RCC 7860 (cell line): ENCODE data around the gene ASIC1.

Experiments
- DNase-seq: peaks from one replicate; pipeline ENCODE4 v3.0.0-alpha.2; 2015; ENCODE audit warnings: low spot score
- FAIRE-seq: peaks from 2 replicates; lab custom pipeline; 2012; peaks lifted over from hg19 to GRCh38; lab: Jason Lieb, UNC

ASIC1 gene

GRCh38 chr12:50059440-50060119 lies 2.2 kb downstream of the ASIC1 start:
- DNase-seq = peak; percentile 37
- FAIRE-seq = no peak

GRCh38 chr12:50060120-50060468 lies 2.7 kb downstream of the ASIC1 start:
- no peak for DNase-seq
- FAIRE-seq = no peak

- DNase-seq (no peak), FAIRE-seq (no peak)
Measured at GRCh38 chr12:50061171-50061570, 3.8 kb downstream of the ASIC1 start.

GRCh38 chr12:50061946-50062686 lies 4.7 kb downstream of the ASIC1 start:
- DNase-seq = no peak
- FAIRE-seq = no peak

- DNase-seq = no peak
- no peak for FAIRE-seq
Measured at GRCh38 chr12:50062728-50063460, 5.5 kb downstream of the ASIC1 start.

GRCh38 chr12:50065726-50066310 lies 8.4 kb downstream of the ASIC1 start:
- no peak for FAIRE-seq
- no peak for DNase-seq

- FAIRE-seq (no peak), DNase-seq (peak; percentile 74)
Measured at GRCh38 chr12:50066402-50066801, 9.0 kb downstream of the ASIC1 start.

GRCh38 chr12:50069069-50069468 lies 11.7 kb downstream of the ASIC1 start:
- no peak for FAIRE-seq
- no peak for DNase-seq

GRCh38 chr12:50069539-50069938 lies 12.1 kb downstream of the ASIC1 start:
- DNase-seq (no peak), FAIRE-seq (no peak)

- FAIRE-seq (no peak), DNase-seq (peak; percentile 64)
Measured at GRCh38 chr12:50070314-50071060, 13.1 kb downstream of the ASIC1 start.

GRCh38 chr12:50072198-50072907 lies 15.0 kb downstream of the ASIC1 start:
- FAIRE-seq (no peak), DNase-seq (no peak)

GRCh38 chr12:50073206-50073605 lies 15.8 kb downstream of the ASIC1 start:
- FAIRE-seq (no peak), DNase-seq (no peak)

- FAIRE-seq (no peak), DNase-seq (no peak)
Measured at GRCh38 chr12:50073712-50074111, 16.3 kb downstream of the ASIC1 start.

- FAIRE-seq (no peak), DNase-seq (peak; percentile 70)
Measured at GRCh38 chr12:50074936-50075807, 17.8 kb downstream of the ASIC1 start.

GRCh38 chr12:50075808-50076170 lies 18.4 kb downstream of the ASIC1 start:
- DNase-seq (no peak), FAIRE-seq (no peak)

GRCh38 chr12:50077099-50077498 lies 19.7 kb downstream of the ASIC1 start:
- no peak for FAIRE-seq
- DNase-seq = no peak

- DNase-seq (no peak), FAIRE-seq (no peak)
Measured at GRCh38 chr12:50078281-50078680, 20.9 kb downstream of the ASIC1 start.

- FAIRE-seq = no peak
- no peak for DNase-seq
Measured at GRCh38 chr12:50079771-50080170, 22.4 kb downstream of the ASIC1 start.

GRCh38 chr12:50081096-50081808 lies 23.9 kb downstream of the ASIC1 start:
- DNase-seq = no peak
- FAIRE-seq = no peak
